ENCODE measurements around the gene ADGRL1. TPM values are rescaled to one million over a fixed set of nuclear protein-coding genes. Genes with fewer than 3 reads are reported as not detected.
"Not testable (repeated sequence)": the region's sequence is repeated elsewhere in the genome, so short reads cannot be mapped to it uniquely, and the experiment has no call there.

Gene ADGRL1
- total RNA-seq, 2 donors from 2014 or later, result 21.0 to 31.2 TPM

DNA sequence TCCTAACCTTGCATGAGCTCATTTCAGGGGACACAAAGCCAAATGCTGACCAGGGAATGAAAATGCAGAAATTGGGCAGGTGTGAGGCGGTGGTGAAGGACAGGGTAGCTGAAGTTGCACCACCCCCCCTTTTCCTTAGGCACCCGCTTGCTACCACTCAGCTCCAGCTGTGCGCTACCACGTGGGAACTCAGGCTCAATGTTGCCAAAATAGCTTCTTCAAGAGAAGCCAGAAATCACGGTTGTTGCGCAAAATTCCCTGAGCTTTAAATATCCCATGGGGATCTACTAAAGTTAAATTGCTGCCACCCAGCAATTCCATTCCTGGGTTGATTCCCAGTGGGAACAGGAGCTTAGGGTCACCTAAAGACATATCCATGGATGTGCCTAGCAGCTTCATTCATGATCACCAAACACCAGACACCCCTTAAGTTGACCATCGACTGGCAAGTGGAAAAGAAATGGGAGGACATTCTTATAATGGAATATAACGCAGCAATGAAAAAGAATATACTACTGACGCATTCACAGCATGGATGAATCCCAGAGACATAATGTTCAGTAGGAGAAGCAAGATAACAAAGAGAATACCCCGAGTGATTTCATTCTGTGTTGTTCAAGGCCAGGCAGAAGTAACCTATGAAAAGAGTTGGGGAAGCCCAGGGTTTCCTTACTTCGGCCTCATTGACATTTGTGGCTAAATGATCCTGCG, 12.8 kb upstream of the ADGRL1 start:
- DNase-seq (ENCODE audit: low spot score), result no peak
- no peaks in the 10 kb centered on the region for H3K27me3 ChIP-seq
- no peak overlapping the region for H3K27ac ChIP-seq

DNA sequence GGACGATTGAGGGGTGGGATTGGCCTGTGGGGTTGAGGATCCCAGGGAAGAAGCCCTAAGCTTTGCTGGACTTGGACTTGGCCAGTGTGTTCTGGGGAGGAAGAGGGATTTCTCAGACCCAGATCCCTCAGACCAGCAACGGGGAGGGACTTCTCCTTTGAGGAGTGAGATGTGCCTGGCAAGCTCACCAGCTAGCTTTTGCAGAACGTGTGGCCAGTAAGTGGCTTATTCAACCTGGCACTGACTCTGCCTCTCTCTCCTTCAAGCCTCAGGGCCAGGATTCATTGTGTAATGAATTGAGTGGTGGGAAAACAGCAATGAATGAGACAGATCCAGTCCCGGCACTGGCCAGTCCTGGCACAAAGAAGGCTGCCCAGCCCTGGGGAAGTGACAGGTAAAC, 11.9 kb upstream of the ADGRL1 start:
- not testable (repeated sequence) for H3K9me3 ChIP-seq; DNase-seq (ENCODE audit: low spot score); H3K27me3 ChIP-seq; H3K27ac ChIP-seq; H3K4me3 ChIP-seq; H3K36me3 ChIP-seq
- peaks cover 0 to 13% of the 10 kb centered on the region in 2 donors for H3K4me1 ChIP-seq

More for the DNA sequence above, 12.8 kb upstream of the ADGRL1 start:
- H3K36me3 ChIP-seq, result no peaks in the 10 kb centered on the region
- peaks cover 0 to 13% of the 10 kb centered on the region in 2 donors for H3K4me1 ChIP-seq
- H3K9me3 ChIP-seq, result no peaks in the 10 kb centered on the region
- no peak overlapping the region for H3K4me3 ChIP-seq
- TF ChIP-seq, protein P1, sequence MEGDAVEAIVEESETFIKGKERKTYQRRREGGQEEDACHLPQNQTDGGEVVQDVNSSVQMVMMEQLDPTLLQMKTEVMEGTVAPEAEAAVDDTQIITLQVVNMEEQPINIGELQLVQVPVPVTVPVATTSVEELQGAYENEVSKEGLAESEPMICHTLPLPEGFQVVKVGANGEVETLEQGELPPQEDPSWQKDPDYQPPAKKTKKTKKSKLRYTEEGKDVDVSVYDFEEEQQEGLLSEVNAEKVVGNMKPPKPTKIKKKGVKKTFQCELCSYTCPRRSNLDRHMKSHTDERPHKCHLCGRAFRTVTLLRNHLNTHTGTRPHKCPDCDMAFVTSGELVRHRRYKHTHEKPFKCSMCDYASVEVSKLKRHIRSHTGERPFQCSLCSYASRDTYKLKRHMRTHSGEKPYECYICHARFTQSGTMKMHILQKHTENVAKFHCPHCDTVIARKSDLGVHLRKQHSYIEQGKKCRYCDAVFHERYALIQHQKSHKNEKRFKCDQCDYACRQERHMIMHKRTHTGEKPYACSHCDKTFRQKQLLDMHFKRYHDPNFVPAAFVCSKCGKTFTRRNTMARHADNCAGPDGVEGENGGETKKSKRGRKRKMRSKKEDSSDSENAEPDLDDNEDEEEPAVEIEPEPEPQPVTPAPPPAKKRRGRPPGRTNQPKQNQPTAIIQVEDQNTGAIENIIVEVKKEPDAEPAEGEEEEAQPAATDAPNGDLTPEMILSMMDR (IDR thresholded peaks at IDR 0.05), result no peak

DNA sequence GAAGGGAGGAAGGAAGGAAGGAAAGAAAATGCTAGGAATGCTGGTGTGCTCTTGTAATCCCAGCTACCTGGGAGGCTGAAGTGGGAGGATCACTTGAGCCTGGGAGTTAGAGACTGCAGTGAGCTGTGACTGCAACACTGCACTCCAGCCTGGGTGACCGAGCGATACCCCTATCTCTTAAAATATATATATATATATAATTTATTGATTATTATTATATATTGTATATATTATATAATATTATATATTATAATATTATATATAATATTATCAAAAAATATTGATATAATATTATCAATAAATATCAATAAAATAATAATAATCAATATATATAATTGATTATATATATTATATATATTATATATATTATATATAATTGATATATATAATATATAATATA, 8.6 kb upstream of the ADGRL1 start:
- TF ChIP-seq, protein P1 (IDR thresholded peaks at IDR 0.05), result no peak
- H3K36me3 ChIP-seq, result no peaks in the 10 kb centered on the region
- H3K9me3 ChIP-seq, result no peaks in the 10 kb centered on the region
- H3K27me3 ChIP-seq, result no peaks in the 10 kb centered on the region
- H3K4me1 ChIP-seq, result peaks cover 0 to 8% of the 10 kb centered on the region in 2 donors
- DNase-seq (ENCODE audit: low spot score), result no peak
- H3K27ac ChIP-seq, result no peak overlapping the region
- no peak overlapping the region for H3K4me3 ChIP-seq

DNA sequence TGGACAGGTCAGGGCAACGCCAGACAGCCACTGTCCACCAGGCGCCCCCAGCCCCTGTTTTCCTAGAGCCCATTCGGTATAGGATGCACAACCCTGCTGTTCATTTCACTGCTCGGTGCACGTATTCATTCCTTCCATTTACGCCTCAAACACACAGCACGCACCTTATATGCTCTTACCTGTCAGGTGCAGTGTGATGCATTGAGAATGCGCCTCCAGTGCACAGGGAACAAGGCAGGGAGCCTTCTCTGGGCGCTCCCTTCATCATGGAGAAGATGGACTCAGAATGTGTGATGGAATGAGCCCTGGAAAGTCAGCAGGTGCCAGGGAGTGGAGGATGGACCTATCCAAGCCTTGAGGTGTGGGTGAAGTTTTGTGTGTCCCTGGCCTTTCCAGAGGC, 4.2 kb upstream of the ADGRL1 start:
- H3K4me3 ChIP-seq; H3K36me3 ChIP-seq; H3K4me1 ChIP-seq; H3K27ac ChIP-seq; H3K9me3 ChIP-seq; DNase-seq (ENCODE audit: low spot score); H3K27me3 ChIP-seq: not testable (repeated sequence)

DNA sequence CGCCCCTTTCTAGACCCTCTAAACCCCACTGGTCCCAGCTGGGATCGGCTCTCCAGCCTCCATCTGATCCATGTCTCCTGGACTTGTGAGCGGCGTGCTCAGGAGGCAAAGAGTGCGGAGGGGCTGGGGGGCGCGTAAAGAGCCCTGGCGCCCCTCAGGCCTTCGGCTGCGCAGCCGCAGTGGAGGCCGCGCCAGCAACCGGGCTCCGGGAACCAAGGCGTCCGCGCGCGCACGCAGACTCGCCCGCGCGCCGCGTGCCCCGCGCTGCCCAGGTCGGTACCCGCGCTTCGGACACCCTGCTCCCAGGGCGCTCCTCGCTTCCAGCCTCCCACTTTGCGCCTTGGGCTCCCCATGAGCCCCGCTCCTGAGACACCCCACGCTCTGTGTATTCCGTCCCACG, 3.4 kb upstream of the ADGRL1 start:
- not testable (repeated sequence) for DNase-seq (ENCODE audit: low spot score); H3K27me3 ChIP-seq; H3K9me3 ChIP-seq; H3K27ac ChIP-seq; H3K36me3 ChIP-seq
- Histone ChIP-seq H3K4me3 (peak overlapping the region in 1 of 2 donors; percentile 30), H3K4me1 (peaks cover 7 to 14% of the 10 kb centered on the region in 2 donors)

DNA sequence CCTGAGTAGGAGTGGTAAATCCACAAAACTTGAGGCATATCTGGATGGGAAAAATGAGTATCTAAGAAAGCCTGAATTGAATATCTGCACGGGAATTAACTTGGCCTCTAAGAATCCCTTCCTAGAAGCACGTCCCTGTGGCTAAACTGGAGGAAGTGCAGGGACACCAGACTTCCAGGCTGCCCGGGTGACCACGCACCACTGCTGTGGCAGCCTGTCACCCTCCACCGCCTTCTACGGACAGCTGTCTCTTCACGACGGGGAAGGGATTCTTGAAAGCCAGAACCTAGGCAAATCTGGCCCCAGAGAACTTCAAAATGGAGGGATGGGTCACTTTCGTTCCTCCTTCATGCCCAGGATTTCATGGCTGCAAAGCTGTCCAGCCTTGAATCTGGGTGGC, 2.5 kb upstream of the ADGRL1 start:
- not testable (repeated sequence) for H3K27ac ChIP-seq; DNase-seq (ENCODE audit: low spot score); H3K36me3 ChIP-seq; H3K4me3 ChIP-seq; H3K9me3 ChIP-seq; H3K27me3 ChIP-seq
- H3K4me1 ChIP-seq, result peaks cover 7 to 14% of the 10 kb centered on the region in 2 donors

DNA sequence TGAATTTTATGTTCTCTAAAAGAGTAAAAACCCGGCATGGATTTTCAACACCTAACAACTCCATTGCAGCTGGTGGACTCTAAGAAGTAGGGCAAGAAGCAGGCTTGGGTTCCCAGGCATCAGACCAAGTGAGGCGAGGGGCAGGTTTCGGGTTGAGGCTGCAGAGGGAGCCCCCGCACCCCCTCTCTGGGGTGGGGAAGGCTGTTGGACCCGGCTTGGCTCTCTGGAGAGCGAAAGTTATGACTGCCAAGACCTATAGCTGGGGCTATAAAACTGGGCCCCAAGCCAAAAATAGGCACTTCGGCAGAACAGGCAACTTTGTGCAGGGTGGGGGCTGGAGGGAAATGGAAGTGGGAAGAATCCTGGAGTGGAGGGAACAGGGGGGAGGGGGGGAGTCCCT, 1.8 kb upstream of the ADGRL1 start:
- H3K4me1 ChIP-seq, result peaks cover 7 to 14% of the 10 kb centered on the region in 2 donors
- H3K27me3 ChIP-seq; H3K9me3 ChIP-seq; H3K27ac ChIP-seq; DNase-seq (ENCODE audit: low spot score); H3K36me3 ChIP-seq: not testable (repeated sequence)
- H3K4me3 ChIP-seq, result peak overlapping the region; percentile 44 to 72

DNA sequence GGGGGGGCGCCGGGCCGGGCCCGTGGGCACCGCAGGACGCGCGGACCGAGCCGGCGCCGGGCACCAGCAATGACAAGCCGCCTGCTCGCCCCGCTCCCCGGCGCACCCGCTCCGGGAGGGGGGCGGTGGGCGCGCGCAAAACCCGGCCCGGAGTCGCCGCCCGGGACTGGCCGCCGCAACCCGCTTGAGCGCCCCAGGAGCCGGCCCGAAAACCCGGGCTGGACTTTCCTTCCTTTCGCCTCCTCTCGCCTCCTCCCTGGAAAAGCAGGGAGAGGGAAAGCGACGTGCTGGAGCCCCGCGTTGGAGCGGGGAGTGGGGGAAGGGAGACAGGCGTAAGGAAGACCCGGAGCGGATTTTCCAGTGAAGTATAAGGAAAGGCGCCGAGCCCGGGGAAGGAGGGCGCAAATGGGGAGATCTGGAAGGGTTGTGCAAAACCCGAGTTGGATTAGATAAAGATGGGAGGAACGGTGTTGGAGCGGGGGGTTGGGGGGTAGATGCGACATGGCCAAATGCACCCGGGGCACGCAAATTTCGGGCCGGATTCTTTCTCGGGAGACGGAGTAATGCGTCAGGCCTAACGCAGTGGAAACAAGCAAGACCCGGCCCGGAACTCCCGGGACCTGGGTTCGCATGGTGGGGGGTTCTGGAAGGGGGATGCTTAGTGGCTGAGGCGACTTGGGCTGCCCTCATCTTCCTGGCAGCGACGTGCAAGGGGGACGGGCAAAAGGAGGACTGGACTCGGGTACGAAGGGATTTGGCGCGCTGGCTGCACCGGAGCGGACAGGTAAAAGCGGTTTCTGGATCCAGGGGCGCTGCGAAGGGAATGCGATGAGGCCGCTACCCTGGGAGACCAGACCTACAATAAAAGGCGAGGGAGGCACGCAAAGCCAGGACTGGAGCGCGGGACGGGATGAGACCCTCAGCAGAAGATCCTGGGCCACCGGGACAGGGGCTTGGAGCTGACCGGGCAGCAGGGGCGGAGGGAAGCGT, 1.1 kb upstream of the ADGRL1 start:
- peak; percentile 88 for DNase-seq (ENCODE audit: low spot score)
- Histone ChIP-seq H3K27ac (peak overlapping the region; percentile 50 to 73), H3K4me3 (peak overlapping the region; percentile 44 to 72), H3K4me1 (peaks cover 7 to 14% of the 10 kb centered on the region in 2 donors)
- H3K36me3 ChIP-seq, H3K27me3 ChIP-seq, H3K9me3 ChIP-seq: not testable (repeated sequence)

DNA sequence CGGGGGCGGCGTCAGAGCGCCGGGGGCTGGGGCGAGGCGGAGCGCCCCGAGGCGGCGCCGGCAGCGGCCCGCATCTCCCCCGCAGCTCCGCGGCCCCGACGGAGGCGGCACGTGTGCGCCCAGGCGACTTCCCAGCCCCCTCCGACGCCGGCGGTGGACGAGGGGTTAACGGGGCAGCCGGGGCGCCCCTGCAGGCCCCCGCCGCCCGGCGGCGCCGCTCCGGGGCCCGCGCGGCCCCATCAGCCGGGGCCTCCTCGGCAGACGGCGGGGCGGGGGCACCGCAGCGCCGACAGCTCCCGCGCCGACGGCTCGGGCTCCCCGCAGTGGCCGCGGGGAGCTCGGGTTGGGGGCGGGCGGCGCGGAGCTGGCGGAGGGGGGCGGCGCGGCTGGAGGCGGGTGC, 339 bp upstream of the ADGRL1 start:
- peak overlapping the region; percentile 71 to 72 for H3K4me3 ChIP-seq
- peaks cover 7 to 14% of the 10 kb centered on the region in 2 donors for H3K4me1 ChIP-seq
- DNase-seq (ENCODE audit: low spot score); H3K36me3 ChIP-seq; H3K27me3 ChIP-seq; H3K27ac ChIP-seq; H3K9me3 ChIP-seq: not testable (repeated sequence)

DNA sequence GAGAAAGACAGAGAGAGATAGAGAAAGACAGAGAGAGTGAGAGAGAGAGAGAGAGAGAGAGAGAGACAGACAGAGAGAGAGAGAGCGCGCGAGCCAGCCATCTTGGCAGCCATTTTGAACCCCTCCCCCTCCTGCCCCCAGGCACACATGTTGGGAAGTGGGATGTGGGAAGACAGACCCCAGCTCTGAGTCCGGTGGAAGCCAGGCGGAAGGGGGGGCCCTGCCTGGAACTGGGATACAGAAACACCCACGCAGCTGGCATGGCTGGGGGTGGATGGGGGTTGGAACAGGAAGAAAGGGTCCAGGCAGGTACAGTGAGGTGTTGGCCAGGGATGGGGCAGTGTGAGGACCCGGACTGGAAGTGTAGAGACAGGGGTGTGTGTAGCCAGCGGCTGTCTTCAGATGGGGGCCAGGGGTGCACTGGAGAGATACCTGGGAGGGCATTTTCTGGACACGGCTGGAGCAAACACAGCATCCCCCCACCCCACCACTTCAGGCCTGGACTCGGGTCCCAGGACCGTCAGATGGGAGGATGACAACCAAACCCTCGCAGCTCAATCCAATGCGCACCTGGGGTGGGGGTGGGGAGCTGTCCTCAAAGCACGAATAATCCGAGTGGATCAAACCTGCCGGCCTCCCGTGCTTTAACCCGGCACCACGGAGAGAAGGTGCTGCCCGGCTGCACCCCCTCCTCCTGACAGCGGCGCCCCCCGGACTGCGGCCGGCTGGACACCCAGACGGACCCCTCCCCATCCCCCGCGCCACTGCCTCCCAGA, 1.1 kb downstream of the ADGRL1 start:
- not testable (repeated sequence) for DNase-seq (ENCODE audit: low spot score); H3K27ac ChIP-seq; H3K27me3 ChIP-seq; H3K36me3 ChIP-seq; H3K9me3 ChIP-seq
- Histone ChIP-seq H3K4me3 (peak overlapping the region; percentile 71 to 72), H3K4me1 (peaks cover 7 to 14% of the 10 kb centered on the region in 2 donors)

DNA sequence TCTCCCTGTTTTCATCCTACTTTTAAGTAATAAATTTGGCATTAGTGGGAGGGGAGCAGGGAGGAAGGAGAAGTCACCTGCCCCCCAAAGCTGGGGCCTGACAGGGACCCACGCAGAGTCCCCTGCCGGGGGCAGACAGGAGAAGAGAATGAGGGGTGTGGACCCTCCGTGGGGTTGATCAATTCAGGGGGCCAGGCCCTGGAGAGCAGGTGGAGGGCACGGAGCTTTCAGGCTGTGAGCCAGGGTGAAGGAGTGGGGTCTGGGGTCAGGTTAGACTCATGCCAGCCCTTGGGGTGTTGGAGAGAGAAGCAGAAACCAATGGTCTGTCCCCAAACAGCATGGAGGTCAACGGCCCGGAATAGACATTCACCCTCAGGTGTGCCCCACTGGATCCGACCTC, 1.8 kb downstream of the ADGRL1 start:
- H3K4me1 ChIP-seq, result peaks cover 7 to 14% of the 10 kb centered on the region in 2 donors
- not testable (repeated sequence) for H3K9me3 ChIP-seq; H3K36me3 ChIP-seq; H3K27me3 ChIP-seq; DNase-seq (ENCODE audit: low spot score); H3K4me3 ChIP-seq; H3K27ac ChIP-seq

DNA sequence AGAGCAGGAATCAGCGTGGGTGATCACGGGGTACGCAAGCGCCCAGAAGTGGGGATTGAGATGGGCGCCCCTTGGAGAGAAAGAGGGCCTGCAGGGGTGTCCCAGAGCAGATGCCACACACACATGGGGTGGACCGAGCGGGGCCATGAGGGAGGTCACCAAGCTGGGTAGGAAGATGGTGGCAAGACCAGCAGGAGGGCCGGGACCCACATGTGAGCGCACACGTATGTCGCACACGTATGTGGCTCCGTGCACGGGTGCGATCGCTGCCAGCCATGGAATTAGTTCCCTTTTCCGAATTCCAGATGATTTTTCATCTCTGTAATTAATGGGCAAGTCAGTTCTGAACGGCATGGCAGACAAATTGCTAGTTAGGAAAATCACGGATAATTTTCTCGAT, 2.2 kb downstream of the ADGRL1 start:
- H3K9me3 ChIP-seq; H3K27me3 ChIP-seq; H3K36me3 ChIP-seq; DNase-seq (ENCODE audit: low spot score); H3K4me3 ChIP-seq; H3K27ac ChIP-seq: not testable (repeated sequence)
- H3K4me1 ChIP-seq, result peaks cover 7 to 14% of the 10 kb centered on the region in 2 donors
